ENCODE results near the gene AKT1.

The AKT1 gene

GRCh38 chr14:104785708-104786080 is 9.9 kb downstream of the AKT1 start:
- no peak overlapping the region for H3K4me3 ChIP-seq (ENCODE audit: low read depth, low read length)
- no peak overlapping the region for H3K27ac ChIP-seq
- no peaks in the 10 kb centered on the region for H3K27me3 ChIP-seq (replicated peaks)
- no peak for TF ChIP-seq CTCF (IDR thresholded peaks at IDR 0.05; ENCODE audit: low read depth, low read length, missing control alignments)
- no peak for DNase-seq
- in situ Hi-C loops (cut with HindIII; ENCODE audit: low pct_ligation_motif_present, low sequenced_read_pairs) = no loop called here
- peaks cover 16% of the 10 kb centered on the region for H3K36me3 ChIP-seq (replicated peaks)

- H3K4me3 ChIP-seq (ENCODE audit: low read depth, low read length) = no peak overlapping the region
- in situ Hi-C loops (cut with HindIII; ENCODE audit: low pct_ligation_motif_present, low sequenced_read_pairs) = no loop called here
- no peak overlapping the region for H3K27ac ChIP-seq
- peaks cover 19% of the 10 kb centered on the region for H3K36me3 ChIP-seq (replicated peaks)
- H3K27me3 ChIP-seq (replicated peaks) = no peaks in the 10 kb centered on the region
- TF ChIP-seq CTCF (IDR thresholded peaks at IDR 0.05; ENCODE audit: low read depth, low read length, missing control alignments) = no peak
- no peak for DNase-seq
Measured at GRCh38 chr14:104784846-104785707, 10.5 kb downstream of the AKT1 start.

- peaks cover 19% of the 10 kb centered on the region for H3K36me3 ChIP-seq (replicated peaks)
- DNase-seq = no peak
- no peak overlapping the region for H3K27ac ChIP-seq
- TF ChIP-seq CTCF (IDR thresholded peaks at IDR 0.05; ENCODE audit: low read depth, low read length, missing control alignments) = no peak
- H3K27me3 ChIP-seq (replicated peaks) = no peaks in the 10 kb centered on the region
- in situ Hi-C loops (cut with HindIII; ENCODE audit: low pct_ligation_motif_present, low sequenced_read_pairs) = no loop called here
- H3K4me3 ChIP-seq (ENCODE audit: low read depth, low read length) = no peak overlapping the region
Measured at GRCh38 chr14:104784218-104784568, 11.4 kb downstream of the AKT1 start.

GRCh38 chr14:104783484-104784217 is 11.9 kb downstream of the AKT1 start:
- Histone ChIP-seq H3K27ac (no peak overlapping the region), H3K4me3 (ENCODE audit: low read depth, low read length) (no peak overlapping the region), H3K27me3 (replicated peaks) (no peaks in the 10 kb centered on the region), H3K36me3 (replicated peaks) (peaks cover 15% of the 10 kb centered on the region)
- no peak for DNase-seq
- in situ Hi-C loops (cut with HindIII; ENCODE audit: low pct_ligation_motif_present, low sequenced_read_pairs) = no loop called here
- TF ChIP-seq CTCF (IDR thresholded peaks at IDR 0.05; ENCODE audit: low read depth, low read length, missing control alignments) = no peak

- Histone ChIP-seq H3K27ac (no peak overlapping the region), H3K27me3 (replicated peaks) (no peaks in the 10 kb centered on the region), H3K36me3 (replicated peaks) (peaks cover 13% of the 10 kb centered on the region), H3K4me3 (ENCODE audit: low read depth, low read length) (no peak overlapping the region)
- DNase-seq = no peak
- TF ChIP-seq CTCF (IDR thresholded peaks at IDR 0.05; ENCODE audit: low read depth, low read length, missing control alignments) = no peak
- in situ Hi-C loops (cut with HindIII; ENCODE audit: low pct_ligation_motif_present, low sequenced_read_pairs) = no loop called here
Measured at GRCh38 chr14:104782808-104783139, 12.8 kb downstream of the AKT1 start.

Measured in brain microvascular endothelial cell (primary cell).